Activated CD8-positive, alpha-beta memory T cell treated with anti-CD3 and anti-CD28 coated beads for 36 hours (primary cell): ENCODE results near the gene PTBP3. TPM values are rescaled to one million over a fixed set of nuclear protein-coding genes. Genes with fewer than 3 reads are reported as not detected.

Experiments
- CTCF ChIA-PET: fragments of 350-600 bp; sonication (Branson Sonifier 250); formaldehyde crosslinking; loops from one replicate; lab custom pipeline; 2021; ENCODE audit warnings: antibody characterized with exemption; lab: Charles Lee
- POLR2A ChIA-PET: fragments of 350-600 bp; sonication (Branson Sonifier 250); formaldehyde crosslinking; loops from one replicate; lab custom pipeline; 2021; ENCODE audit warnings: antibody characterized with exemption; lab: Charles Lee
- total RNA-seq, 2 experiments: library from RNA; stranded (reverse); gene quantifications; one replicate each; pipeline ENCODE4 v1.2.3, GENCODE V29; 2021

The PTBP3 gene
- total RNA-seq, 2 experiments from 2014 or later, result 118 to 119 TPM

- ChIA-PET POLR2A (interaction anchor here (0.6 kb wide), 1 partner anchor 68 kb away, joined by 4 read pairs; no protein-coding TSS in a partner anchor), CTCF (interaction anchor here (0.6 kb wide), 1 partner anchor 279 kb away, joined by 3 read pairs; no protein-coding TSS in a partner anchor)
Observed at GRCh38 chr9:112248722-112249121, 84.7 kb downstream of the PTBP3 start.

- CTCF ChIA-PET, result no interaction called here
- POLR2A ChIA-PET, result no interaction called here
Observed at GRCh38 chr9:112247090-112247489, 86.3 kb downstream of the PTBP3 start.

GRCh38 chr9:112245126-112245525 lies 88.3 kb downstream of the PTBP3 start:
- ChIA-PET POLR2A (no interaction called here), CTCF (no interaction called here)

GRCh38 chr9:112242147-112242804 lies 91.1 kb downstream of the PTBP3 start:
- POLR2A ChIA-PET, result interaction anchor here (0.6 kb wide), 1 partner anchor 258 kb away, joined by 10 read pairs; no protein-coding TSS in a partner anchor
- CTCF ChIA-PET, result no interaction called here

- CTCF ChIA-PET, result no interaction called here
Observed at GRCh38 chr9:112241491-112241890, 91.9 kb downstream of the PTBP3 start.

GRCh38 chr9:112239708-112240107 lies 93.7 kb downstream of the PTBP3 start:
- ChIA-PET CTCF (no interaction called here), POLR2A (no interaction called here)

More at GRCh38 chr9:112241491-112241890, 91.9 kb downstream of the PTBP3 start:
- POLR2A ChIA-PET, result no interaction called here

- ChIA-PET CTCF (no interaction called here), POLR2A (no interaction called here)
Observed at GRCh38 chr9:112239284-112239683, 94.1 kb downstream of the PTBP3 start.

GRCh38 chr9:112234779-112235178 lies 98.6 kb downstream of the PTBP3 start:
- ChIA-PET POLR2A (no interaction called here), CTCF (no interaction called here)

GRCh38 chr9:112233769-112234168 lies 99.7 kb downstream of the PTBP3 start:
- POLR2A ChIA-PET, result no interaction called here
- CTCF ChIA-PET, result no interaction called here

- ChIA-PET CTCF (no interaction called here), POLR2A (no interaction called here)
Observed at GRCh38 chr9:112232233-112232632, 101.2 kb downstream of the PTBP3 start.

GRCh38 chr9:112226091-112226490 lies 107.3 kb downstream of the PTBP3 start:
- POLR2A ChIA-PET, result no interaction called here
- CTCF ChIA-PET, result no interaction called here

- ChIA-PET POLR2A (no interaction called here), CTCF (interaction anchor here (1.2 kb wide), 1 partner anchor 101 kb away, joined by 3 read pairs; no protein-coding TSS in a partner anchor)
Observed at GRCh38 chr9:112224401-112225289, 108.8 kb downstream of the PTBP3 start.

GRCh38 chr9:112218908-112219307 lies 114.5 kb downstream of the PTBP3 start:
- ChIA-PET POLR2A (interaction anchor here (0.6 kb wide), 1 partner anchor 213 kb away, joined by 3 read pairs; no protein-coding TSS in a partner anchor), CTCF (no interaction called here)

- POLR2A ChIA-PET, result no interaction called here
- CTCF ChIA-PET, result no interaction called here
Observed at GRCh38 chr9:112212926-112213325, 120.5 kb downstream of the PTBP3 start.

- POLR2A ChIA-PET, result no interaction called here
Observed at GRCh38 chr9:112207451-112207850, 126.0 kb downstream of the PTBP3 start.

GRCh38 chr9:112203536-112203935 lies 129.9 kb downstream of the PTBP3 start:
- ChIA-PET POLR2A (no interaction called here), CTCF (no interaction called here)

More at GRCh38 chr9:112207451-112207850, 126.0 kb downstream of the PTBP3 start:
- CTCF ChIA-PET, result no interaction called here

GRCh38 chr9:112200711-112201110 lies 132.7 kb downstream of the PTBP3 start:
- POLR2A ChIA-PET, result no interaction called here
- CTCF ChIA-PET, result no interaction called here

GRCh38 chr9:112198646-112199045 lies 134.8 kb downstream of the PTBP3 start:
- POLR2A ChIA-PET, result no interaction called here
- CTCF ChIA-PET, result interaction anchor here (0.7 to 1.1 kb wide), 3 partner anchors 70 to 610 kb away, joined by 3 to 4 read pairs (median 4); no protein-coding TSS in a partner anchor

GRCh38 chr9:112194969-112195431 lies 138.4 kb downstream of the PTBP3 start:
- POLR2A ChIA-PET, result no interaction called here
- CTCF ChIA-PET, result no interaction called here
